Body of pancreas (tissue), 4 donors: ENCODE data around the gene AKR1C3. TPM values are rescaled to one million over a fixed set of nuclear protein-coding genes. Genes with fewer than 3 reads are reported as not detected.
"Not testable (repeated sequence)": the region's sequence is repeated elsewhere in the genome, so short reads cannot be mapped to it uniquely, and the experiment has no call there.

Source experiments
- ATAC-seq: fragments of 150-250 bp; one replicate; pipeline ENCODE4 v1.9.1; 2016
- DNase-seq, 4 donors: peaks; one replicate each; pipeline ENCODE4 v3.0.0-alpha.2; 2019
- H3K27ac ChIP-seq, 4 donors: fragments of 200-600 bp; sonication (generic); 1 replicate in 3 of 4; 2 replicates in 1 of 4; pipeline versions ENCODE4 v1.5.1 to v1.6.1; 2016 to 2019; ENCODE audit warnings: mild to moderate bottlenecking in 1 of 4, mixed read lengths in 1 of 4, moderate library complexity in 1 of 4
- H3K27me3 ChIP-seq, 2 donors: fragments of 200-600 bp; sonication (generic); one replicate each; pipeline ENCODE4 v1.6.0; 2016; ENCODE audit warnings: mild to moderate bottlenecking in 1 of 2
- H3K36me3 ChIP-seq, 2 donors: fragments of 200-600 bp; sonication (generic); replicated peaks in 1 of 2; 2 replicates each; pipeline ENCODE4 v1.5.1; 2016; ENCODE audit warnings: low read depth in 2 of 2; ENCODE audit not compliant: insufficient read depth in 1 of 2
- H3K4me1 ChIP-seq: fragments of 200-600 bp; sonication (generic); one replicate; pipeline ENCODE4 v1.6.0; 2016
- H3K4me3 ChIP-seq, 2 donors: fragments of 200-600 bp; sonication (generic); 1 replicate in 1 of 2; 2 replicates in 1 of 2; pipeline ENCODE4 v1.5.1; 2016 to 2019
- H3K9me3 ChIP-seq, 3 donors: fragments of 200-600 bp; sonication (generic); 1 replicate in 2 of 3; 2 replicates in 1 of 3; pipeline ENCODE4 v1.5.1; 2016
- CTCF ChIP-seq, 7 experiments: fragments of 450-650 bp in 4 of 7; fragments of 200-600 bp in 3 of 7; sonication (generic) in 3 of 7; IDR thresholded peaks; one replicate each; pipeline ENCODE4 v1.5.1; 2016 to 2019; ENCODE audit warnings: antibody characterized with exemption in 7 of 7
- POLR2A ChIP-seq, 3 donors: fragments of 450-650 bp; IDR thresholded peaks; one replicate each; pipeline ENCODE4 v1.6.1; 2016; ENCODE audit warnings: antibody characterized with exemption in 3 of 3, mild to moderate bottlenecking in 2 of 3
- WGBS, 2 donors: methylation state at CpG; one replicate each; pipeline ENCODE4 v1.1.5; 2017; 5-methylcytosine and 5-hydroxymethylcytosine counted together
- intact Hi-C: fragments of 100-400 bp; cut with DNase I; formaldehyde crosslinking; loops from one replicate; pipeline ENCODE4 v1.15.1; 2023
- total RNA-seq, 2 donors: library from RNA; depleted of rRNA; stranded (reverse); fragments of >200 nt; gene quantifications; one replicate each; pipeline ENCODE4 v1.1.0, GENCODE V29; 2016

AKR1C3 gene
- total RNA-seq, 2 donors from 2014 or later, result 31.1 to 34.6 TPM

GRCh38 chr10:5059267-5059666 lies 34.9 kb upstream of the AKR1C3 start:
- WGBS, 2 donors, result 75 to 82% methylated on average over 8 of the region's 8 CpGs
- H3K4me3 ChIP-seq, ATAC-seq, H3K27me3 ChIP-seq, DNase-seq, intact Hi-C loops, H3K9me3 ChIP-seq, H3K36me3 ChIP-seq, H3K27ac ChIP-seq, H3K4me1 ChIP-seq: not testable (repeated sequence)

GRCh38 chr10:5060791-5061190 lies 33.4 kb upstream of the AKR1C3 start:
- H3K4me3 ChIP-seq, result not testable (repeated sequence)

GRCh38 chr10:5064656-5065055 lies 29.6 kb upstream of the AKR1C3 start:
- Histone ChIP-seq H3K4me1 (peaks cover 3% of the 10 kb centered on the region), H3K27me3 (no peaks in the 10 kb centered on the region), H3K9me3 (no peaks in the 10 kb centered on the region), H3K27ac (no peak overlapping the region), H3K4me3 (no peak overlapping the region), H3K36me3 (no peaks in the 10 kb centered on the region)
- 86 to 88% methylated on average over 1 of the region's 1 CpG for WGBS, 2 donors
- TF ChIP-seq POLR2A (IDR thresholded peaks at IDR 0.05), result no peak
- TF ChIP-seq CTCF (IDR thresholded peaks at IDR 0.05), result no peak
- DNase-seq (no peak), ATAC-seq (no peak)
- intact Hi-C loops, result no loop called here

More at GRCh38 chr10:5060791-5061190, 33.4 kb upstream of the AKR1C3 start:
- H3K36me3 ChIP-seq, ATAC-seq, H3K27me3 ChIP-seq, DNase-seq, H3K9me3 ChIP-seq, H3K4me1 ChIP-seq, H3K27ac ChIP-seq, intact Hi-C loops: not testable (repeated sequence)
- WGBS, 2 donors, result 97 to 100% methylated on average over 1 to 12 of the region's 13 CpGs

DNA sequence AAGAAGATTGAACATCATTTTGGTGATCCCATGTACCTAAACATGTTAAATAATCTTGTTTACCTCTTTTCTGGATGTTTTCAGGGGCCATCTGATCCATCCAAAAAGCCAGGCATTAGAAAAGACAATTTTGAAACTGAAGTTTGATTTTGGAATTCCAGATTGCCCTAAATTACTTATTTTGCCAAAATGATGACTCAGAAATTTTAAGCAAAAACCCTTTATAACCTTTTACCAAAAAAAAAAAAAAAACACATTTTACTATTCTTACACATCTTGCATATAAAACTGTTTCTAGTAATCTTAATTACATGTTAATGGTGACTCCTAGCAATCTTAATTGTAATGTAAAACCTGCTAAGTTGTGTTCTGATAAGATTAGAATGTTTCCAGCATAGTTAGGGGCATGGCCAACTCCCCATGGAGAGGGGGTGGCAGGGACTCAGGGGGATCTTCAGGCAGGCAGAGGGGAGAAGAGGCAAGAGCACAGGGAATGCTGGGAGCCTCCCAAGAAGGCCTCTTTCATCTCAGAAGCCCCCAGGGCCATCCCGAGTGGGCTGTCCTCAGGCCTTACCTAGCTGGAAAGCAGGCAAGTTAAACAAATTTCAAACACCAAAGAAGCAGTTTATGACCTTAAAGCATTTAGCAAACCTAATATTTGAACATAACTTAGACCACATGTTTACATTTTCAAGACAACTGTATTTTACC lies 25.8 kb upstream of the AKR1C3 start:
- H3K27ac ChIP-seq, result no peak overlapping the region
- no peaks in the 10 kb centered on the region for H3K27me3 ChIP-seq
- 80 to 94% methylated on average over 1 of the region's 1 CpG for WGBS, 2 donors
- TF ChIP-seq CTCF (IDR thresholded peaks at IDR 0.05), result no peak
- TF ChIP-seq POLR2A (IDR thresholded peaks at IDR 0.05), result no peak
- DNase-seq (no peak), ATAC-seq (no peak)
- no peak overlapping the region for H3K4me3 ChIP-seq
- H3K4me1 ChIP-seq, result peaks cover 37% of the 10 kb centered on the region
- no peaks in the 10 kb centered on the region for H3K9me3 ChIP-seq
- H3K36me3 ChIP-seq, result no peaks in the 10 kb centered on the region
- intact Hi-C loops, result no loop called here

DNA sequence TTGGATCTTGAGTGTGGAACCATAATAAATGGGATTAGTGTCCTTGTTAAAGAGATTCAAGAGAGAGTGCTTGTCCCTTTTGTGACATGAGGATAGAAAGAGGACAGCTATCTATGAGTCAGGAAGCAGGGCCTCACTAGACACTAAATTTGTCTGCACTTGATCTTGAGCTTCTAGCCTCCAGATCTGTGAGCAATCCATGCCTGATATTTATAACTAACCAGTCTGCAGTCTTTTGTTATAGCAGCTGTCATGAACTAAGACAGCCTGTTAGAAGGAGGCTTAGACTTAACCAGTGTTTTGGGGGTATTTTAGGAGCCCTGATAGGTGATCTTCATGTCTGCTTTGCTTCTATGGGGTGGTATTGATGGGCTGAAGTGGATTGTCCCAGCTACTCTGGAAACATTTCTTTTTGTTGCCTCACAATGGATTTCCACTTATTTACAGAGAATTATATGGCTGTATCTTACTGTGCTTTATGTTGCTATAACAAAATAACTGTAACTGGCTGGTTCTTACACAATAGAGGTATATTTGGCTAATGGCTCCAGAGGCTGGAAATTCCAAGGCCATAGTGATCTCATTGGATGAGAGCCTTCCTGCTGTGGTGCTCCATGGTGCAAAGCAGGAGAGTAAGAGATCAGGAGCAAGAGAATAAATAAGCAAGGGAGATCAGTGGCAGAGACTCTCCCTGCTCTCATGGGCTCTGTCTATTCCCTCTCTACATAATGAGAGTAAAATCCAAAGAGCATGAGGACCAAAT lies 23.4 kb upstream of the AKR1C3 start:
- Histone ChIP-seq H3K4me1 (peaks cover 37% of the 10 kb centered on the region), H3K27me3 (no peaks in the 10 kb centered on the region), H3K27ac (peak overlapping the region; percentile 84 to 96 (median 90)), H3K9me3 (no peaks in the 10 kb centered on the region), H3K36me3 (no peaks in the 10 kb centered on the region), H3K4me3 (no peak overlapping the region)
- TF ChIP-seq POLR2A (IDR thresholded peaks at IDR 0.05) (no peak), CTCF (IDR thresholded peaks at IDR 0.05) (no peak)
- DNase-seq, result peak; percentile 41 to 57 (median 43)
- ATAC-seq, result peak; percentile 55
- intact Hi-C loops, result no loop called here
